H9 (cell line): ENCODE data around the gene C1QTNF1. TPM values are rescaled to one million over a fixed set of nuclear protein-coding genes. Genes with fewer than 3 reads are reported as not detected.

Experiments used
- DNase-seq: peaks from one replicate; pipeline ENCODE4 v3.0.0-alpha.2; 2017
- H2AFZ ChIP-seq: one replicate; pipeline ENCODE4 v1.6.1; 2013; ENCODE audit warnings: mild to moderate bottlenecking, low read length, control low read depth, moderate library complexity
- H2AK5ac ChIP-seq: 2 replicates; pipeline ENCODE4 v1.6.1; 2013; ENCODE audit warnings: low read length, control low read depth, mixed read lengths; ENCODE audit not compliant: insufficient read length
- H2BK120ac ChIP-seq: one replicate; pipeline ENCODE4 v1.6.1; 2013; ENCODE audit warnings: low read depth, mild to moderate bottlenecking, low read length, control low read depth, inconsistent platforms; ENCODE audit not compliant: poor library complexity, severe bottlenecking
- H2BK12ac ChIP-seq: 2 replicates; pipeline ENCODE4 v1.6.1; 2013; ENCODE audit warnings: low read length, control low read depth, mixed read lengths, low read depth; ENCODE audit not compliant: insufficient read length
- H2BK15ac ChIP-seq: 2 replicates; pipeline ENCODE4 v1.6.1; 2013; ENCODE audit warnings: low read depth, low read length, control low read depth
- H2BK20ac ChIP-seq: one replicate; pipeline ENCODE4 v1.6.1; 2013; ENCODE audit warnings: low read depth, mild to moderate bottlenecking, low read length, control low read depth, inconsistent platforms; ENCODE audit not compliant: poor library complexity, severe bottlenecking
- H2BK5ac ChIP-seq: 2 replicates; pipeline ENCODE4 v1.6.1; 2013; ENCODE audit warnings: low read length, control low read depth, mixed read lengths; ENCODE audit not compliant: insufficient read length
- H3K14ac ChIP-seq: 2 replicates; pipeline ENCODE4 v1.6.1; 2013; ENCODE audit warnings: low read length, control low read depth; ENCODE audit not compliant: insufficient read depth
- H3K18ac ChIP-seq: 2 replicates; pipeline ENCODE4 v1.6.1; 2013; ENCODE audit warnings: low read depth, mild to moderate bottlenecking, mixed read lengths, low read length, control low read depth; ENCODE audit not compliant: insufficient read length
- H3K23ac ChIP-seq: 2 replicates; pipeline ENCODE4 v1.6.1; 2013; ENCODE audit warnings: low read length, control low read depth, mixed read lengths, low read depth; ENCODE audit not compliant: insufficient read length
- H3K23me2 ChIP-seq: 2 replicates; pipeline ENCODE4 v1.6.1; 2013; ENCODE audit warnings: low read depth, mild to moderate bottlenecking, mixed read lengths, low read length, control low read depth; ENCODE audit not compliant: insufficient read length, poor library complexity, severe bottlenecking
- H3K27ac ChIP-seq: 2 replicates; pipeline ENCODE4 v1.5.1; 2013; ENCODE audit warnings: low read length, control low read depth, mixed read lengths, low read depth; ENCODE audit not compliant: insufficient read length
- H3K27me3 ChIP-seq: 2 replicates; pipeline ENCODE4 v1.6.1; 2013; ENCODE audit warnings: low read length, control low read depth, inconsistent platforms; ENCODE audit not compliant: insufficient read depth
- H3K4ac ChIP-seq: 2 replicates; pipeline ENCODE4 v1.6.1; 2013; ENCODE audit warnings: low read depth, mild to moderate bottlenecking, control low read depth, inconsistent platforms, low read length, moderate library complexity
- H3K4me1 ChIP-seq: 2 replicates; pipeline ENCODE4 v1.6.1; 2013; ENCODE audit warnings: low read length, control low read depth, inconsistent platforms; ENCODE audit not compliant: insufficient read depth
- H3K4me2 ChIP-seq: 2 replicates; pipeline ENCODE4 v1.6.1; 2013; ENCODE audit warnings: low read length, control low read depth, mixed read lengths; ENCODE audit not compliant: insufficient read length, insufficient read depth
- H3K56ac ChIP-seq: 2 replicates; pipeline ENCODE4 v1.6.1; 2013; ENCODE audit warnings: low read depth, mild to moderate bottlenecking, mixed read lengths, low read length, control low read depth; ENCODE audit not compliant: insufficient read length
- H3K79me1 ChIP-seq: 2 replicates; pipeline ENCODE4 v1.6.1; 2013; ENCODE audit warnings: low read depth, mild to moderate bottlenecking, moderate library complexity, low read length, control low read depth, inconsistent platforms; ENCODE audit not compliant: insufficient read depth, poor library complexity, severe bottlenecking
- H3K79me2 ChIP-seq: 2 replicates; pipeline ENCODE4 v1.6.1; 2013; ENCODE audit warnings: low read length, control low read depth, inconsistent platforms; ENCODE audit not compliant: insufficient read depth
- H3K9ac ChIP-seq: 2 replicates; pipeline ENCODE4 v1.6.1; 2013; ENCODE audit warnings: low read length, control low read depth, mixed read lengths; ENCODE audit not compliant: insufficient read length; ENCODE audit errors: extremely low read depth
- H3K9me3 ChIP-seq: one replicate; pipeline ENCODE4 v1.6.1; 2013; ENCODE audit warnings: low read depth, low read length, inconsistent platforms; ENCODE audit not compliant: control insufficient read depth
- H3T11ph ChIP-seq: one replicate; pipeline ENCODE4 v1.6.1; 2013; ENCODE audit warnings: mild to moderate bottlenecking, low read length, control low read depth, inconsistent platforms
- H4K20me1 ChIP-seq: one replicate; pipeline ENCODE4 v1.6.1; 2013; ENCODE audit not compliant: control insufficient read depth, insufficient read length, insufficient read depth
- H4K5ac ChIP-seq: 2 replicates; pipeline ENCODE4 v1.6.1; 2013; ENCODE audit warnings: low read depth, mild to moderate bottlenecking, mixed read lengths, low read length, control low read depth; ENCODE audit not compliant: insufficient read length
- H4K8ac ChIP-seq: replicated peaks from 2 replicates; pipeline ENCODE4 v1.6.1; 2013; ENCODE audit warnings: low read length, control low read depth, mixed read lengths, low read depth; ENCODE audit not compliant: insufficient read length
- H4K91ac ChIP-seq: 2 replicates; pipeline ENCODE4 v1.6.1; 2013; ENCODE audit warnings: low read depth, mild to moderate bottlenecking, moderate library complexity, mixed read lengths, low read length, control low read depth; ENCODE audit not compliant: insufficient read length
- H3K27ac Mint-ChIP-seq, 3 experiments: 2 replicates in 2 of 3; 3 replicates in 1 of 3; pipeline ENCODE4 v1.8.0; 2020 to 2021; ENCODE audit warnings: mixed read lengths in 3 of 3, mild to moderate bottlenecking in 1 of 3, moderate library complexity in 1 of 3
- H3K27me3 Mint-ChIP-seq: 2 replicates; pipeline ENCODE4 v1.8.0; 2021; ENCODE audit warnings: low read depth, mild to moderate bottlenecking, moderate library complexity, mixed read lengths
- H3K36me3 Mint-ChIP-seq, 3 experiments: 2 replicates in 2 of 3; 3 replicates in 1 of 3; pipeline ENCODE4 v1.8.0; 2020 to 2021; ENCODE audit warnings: low read depth in 3 of 3, mixed read lengths in 3 of 3; ENCODE audit not compliant: insufficient read depth in 1 of 3
- H3K4me1 Mint-ChIP-seq, 2 experiments: 2 replicates each; pipeline ENCODE4 v1.8.0; 2020; ENCODE audit warnings: mixed read lengths in 2 of 2
- H3K4me3 Mint-ChIP-seq, 2 experiments: 2 replicates in 1 of 2; 3 replicates in 1 of 2; pipeline ENCODE4 v1.8.0; 2020 to 2021; ENCODE audit warnings: mild to moderate bottlenecking in 2 of 2, mixed read lengths in 2 of 2, moderate library complexity in 1 of 2
- H3K9me3 Mint-ChIP-seq, 2 experiments: 2 replicates in 1 of 2; 3 replicates in 1 of 2; pipeline ENCODE4 v1.8.0; 2020; ENCODE audit warnings: mild to moderate bottlenecking in 2 of 2, mixed read lengths in 2 of 2, moderate library complexity in 1 of 2
- WGBS: extraction: QIAGEN DNeasy Blood & Tissue Kit; methylation state at CpG from one replicate; pipeline ENCODE4 v1.1.7; 2013; ENCODE audit warnings: missing lambda C conversion rate, low lambda C conversion rate, mixed read lengths; ENCODE audit not compliant: insufficient read length; ENCODE audit errors: extremely low coverage; 5-methylcytosine and 5-hydroxymethylcytosine counted together
- total RNA-seq: library from RNA; stranded (reverse); gene quantifications from 2 replicates; pipeline ENCODE4 v1.2.1, GENCODE V29; 2021
- TF ChIP-seq, protein P1 (sequence below): fragments of 200-600 bp; sonication (generic); conservative IDR thresholded peaks from 3 replicates; pipeline ENCODE4 v1.8.0; 2021; ENCODE audit warnings: antibody characterized with exemption, mild to moderate bottlenecking

The C1QTNF1 gene
- total RNA-seq, 1 experiment from 2014 or later: 0.96 TPM

- Histone ChIP-seq H2AFZ (no peak overlapping the region), H3K4me1 (no peaks in the 10 kb centered on the region), H3K14ac (no peak overlapping the region), H3K56ac (no peak overlapping the region), H3K27me3 (no peaks in the 10 kb centered on the region), H3K27ac (no peak overlapping the region), H3K4ac (no peak overlapping the region), H2BK5ac (no peak overlapping the region), H3K79me2 (no peaks in the 10 kb centered on the region), H3K23ac (no peak overlapping the region), H3K9ac (no peak overlapping the region), H2BK120ac (no peak overlapping the region), H4K20me1 (peaks cover 2% of the 10 kb centered on the region), H3K79me1 (no peaks in the 10 kb centered on the region), H3K4me2 (no peak overlapping the region), H3K18ac (no peak overlapping the region), H2AK5ac (no peak overlapping the region), H3T11ph (no peak overlapping the region), H2BK15ac (no peak overlapping the region), H4K5ac (no peak overlapping the region), H4K91ac (no peak overlapping the region), H2BK20ac (no peak overlapping the region), H2BK12ac (no peak overlapping the region), H3K9me3 (no peaks in the 10 kb centered on the region), H4K8ac (no peak overlapping the region), H3K23me2 (no peaks in the 10 kb centered on the region)
- Mint-ChIP-seq H3K27me3 (peaks cover 81% of the 10 kb centered on the region), H3K27ac (no peak overlapping the region; a peak in 2 of 7 replicates), H3K4me1 (peaks cover 0 to 14% of the 10 kb centered on the region in 2 experiments; a peak in 2 of 4 replicates), H3K36me3 (peaks cover 0 to 2% (median 0%) of the 10 kb centered on the region in 3 experiments; a peak in 1 of 7 replicates), H3K4me3 (no peak overlapping the region; a peak in 1 of 5 replicates), H3K9me3 (peaks cover 8 to 11% of the 10 kb centered on the region in 2 experiments; a peak in 4 of 5 replicates)
- DNase-seq: no peak
- TF ChIP-seq, protein P1, sequence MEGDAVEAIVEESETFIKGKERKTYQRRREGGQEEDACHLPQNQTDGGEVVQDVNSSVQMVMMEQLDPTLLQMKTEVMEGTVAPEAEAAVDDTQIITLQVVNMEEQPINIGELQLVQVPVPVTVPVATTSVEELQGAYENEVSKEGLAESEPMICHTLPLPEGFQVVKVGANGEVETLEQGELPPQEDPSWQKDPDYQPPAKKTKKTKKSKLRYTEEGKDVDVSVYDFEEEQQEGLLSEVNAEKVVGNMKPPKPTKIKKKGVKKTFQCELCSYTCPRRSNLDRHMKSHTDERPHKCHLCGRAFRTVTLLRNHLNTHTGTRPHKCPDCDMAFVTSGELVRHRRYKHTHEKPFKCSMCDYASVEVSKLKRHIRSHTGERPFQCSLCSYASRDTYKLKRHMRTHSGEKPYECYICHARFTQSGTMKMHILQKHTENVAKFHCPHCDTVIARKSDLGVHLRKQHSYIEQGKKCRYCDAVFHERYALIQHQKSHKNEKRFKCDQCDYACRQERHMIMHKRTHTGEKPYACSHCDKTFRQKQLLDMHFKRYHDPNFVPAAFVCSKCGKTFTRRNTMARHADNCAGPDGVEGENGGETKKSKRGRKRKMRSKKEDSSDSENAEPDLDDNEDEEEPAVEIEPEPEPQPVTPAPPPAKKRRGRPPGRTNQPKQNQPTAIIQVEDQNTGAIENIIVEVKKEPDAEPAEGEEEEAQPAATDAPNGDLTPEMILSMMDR: no peak; the same call in 2 of the 3 replicates
- WGBS: no CpG with 5 or more reads among the region's 25 CpGs
These were observed 22.4 kb downstream of the C1QTNF1 start for GRCh38 chr17:79046197-79046915.
